Progenitor cell of endocrine pancreas (in vitro differentiated cells): ENCODE data around the gene BCCIP. TPM values are rescaled to one million over a fixed set of nuclear protein-coding genes. Genes with fewer than 3 reads are reported as not detected.

Experiments used
- DNase-seq: peaks from one replicate; pipeline ENCODE4 v3.0.0; 2021; ENCODE audit warnings: low spot score; ENCODE audit not compliant: unreplicated experiment
- H3K27ac Mint-ChIP-seq: 2 replicates; pipeline ENCODE4 v1.8.0; 2021; ENCODE audit warnings: mild to moderate bottlenecking, moderate library complexity, mixed read lengths
- H3K27me3 Mint-ChIP-seq: 2 replicates; pipeline ENCODE4 v1.8.0; 2021; ENCODE audit warnings: mixed read lengths
- H3K36me3 Mint-ChIP-seq: 2 replicates; pipeline ENCODE4 v1.8.0; 2022; ENCODE audit warnings: mixed read lengths; ENCODE audit not compliant: insufficient read depth
- H3K4me1 Mint-ChIP-seq: 2 replicates; pipeline ENCODE4 v1.8.0; 2021; ENCODE audit warnings: low read depth, mixed read lengths
- H3K4me3 Mint-ChIP-seq: 2 replicates; pipeline ENCODE4 v1.8.0; 2021; ENCODE audit warnings: low read depth, mild to moderate bottlenecking, moderate library complexity, mixed read lengths
- H3K9me3 Mint-ChIP-seq: 2 replicates; pipeline ENCODE4 v1.8.0; 2021; ENCODE audit warnings: low read depth, mixed read lengths
- total RNA-seq: library from RNA; stranded (reverse); gene quantifications from 2 replicates; pipeline ENCODE4 v1.2.1, GENCODE V29; 2021
- TF ChIP-seq, protein P1 (sequence below): fragments of 200-600 bp; sonication (generic); IDR thresholded peaks from one replicate; pipeline ENCODE4 v1.5.0; 2021; ENCODE audit warnings: antibody characterized with exemption, mild to moderate bottlenecking; ENCODE audit not compliant: unreplicated experiment

The BCCIP gene
- total RNA-seq, 1 donor from 2014 or later = 69.8 TPM

DNA sequence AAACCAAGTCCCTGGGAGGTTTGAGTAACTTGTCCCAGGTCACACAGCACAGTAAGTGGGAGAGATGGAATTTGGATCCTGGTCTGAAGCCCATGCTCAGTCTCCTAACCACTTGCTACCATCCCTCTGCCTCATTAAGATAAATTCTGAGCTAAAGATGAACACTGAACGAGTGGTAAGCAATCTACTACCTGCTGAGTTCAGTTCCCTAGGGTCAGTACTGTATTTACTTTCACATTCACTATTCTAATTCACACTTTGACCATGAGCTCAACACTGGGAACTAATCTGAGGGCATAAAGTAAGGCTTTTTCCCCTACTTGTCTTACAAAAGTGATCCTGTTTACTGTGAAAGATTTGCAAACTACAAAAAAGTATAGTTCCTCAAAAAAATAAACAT lies 2.6 kb upstream of the BCCIP start:
- Mint-ChIP-seq H3K27ac (no peak overlapping the region), H3K27me3 (no peaks in the 10 kb centered on the region), H3K36me3 (no peaks in the 10 kb centered on the region), H3K9me3 (no peaks in the 10 kb centered on the region), H3K4me1 (peaks cover 8% of the 10 kb centered on the region), H3K4me3 (peak overlapping the region; percentile 52)
- DNase-seq = no peak
- TF ChIP-seq, protein P1, sequence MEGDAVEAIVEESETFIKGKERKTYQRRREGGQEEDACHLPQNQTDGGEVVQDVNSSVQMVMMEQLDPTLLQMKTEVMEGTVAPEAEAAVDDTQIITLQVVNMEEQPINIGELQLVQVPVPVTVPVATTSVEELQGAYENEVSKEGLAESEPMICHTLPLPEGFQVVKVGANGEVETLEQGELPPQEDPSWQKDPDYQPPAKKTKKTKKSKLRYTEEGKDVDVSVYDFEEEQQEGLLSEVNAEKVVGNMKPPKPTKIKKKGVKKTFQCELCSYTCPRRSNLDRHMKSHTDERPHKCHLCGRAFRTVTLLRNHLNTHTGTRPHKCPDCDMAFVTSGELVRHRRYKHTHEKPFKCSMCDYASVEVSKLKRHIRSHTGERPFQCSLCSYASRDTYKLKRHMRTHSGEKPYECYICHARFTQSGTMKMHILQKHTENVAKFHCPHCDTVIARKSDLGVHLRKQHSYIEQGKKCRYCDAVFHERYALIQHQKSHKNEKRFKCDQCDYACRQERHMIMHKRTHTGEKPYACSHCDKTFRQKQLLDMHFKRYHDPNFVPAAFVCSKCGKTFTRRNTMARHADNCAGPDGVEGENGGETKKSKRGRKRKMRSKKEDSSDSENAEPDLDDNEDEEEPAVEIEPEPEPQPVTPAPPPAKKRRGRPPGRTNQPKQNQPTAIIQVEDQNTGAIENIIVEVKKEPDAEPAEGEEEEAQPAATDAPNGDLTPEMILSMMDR = no peak

GRCh38 chr10:125823663-125824251 lies 411 bp downstream of the BCCIP start:
- Mint-ChIP-seq H3K4me1 (peaks cover 11% of the 10 kb centered on the region), H3K4me3 (no peak overlapping the region), H3K27ac (no peak overlapping the region), H3K27me3 (no peaks in the 10 kb centered on the region), H3K36me3 (peaks cover 10% of the 10 kb centered on the region), H3K9me3 (no peaks in the 10 kb centered on the region)
- TF ChIP-seq, protein P1 = no peak
- no peak for DNase-seq

DNA sequence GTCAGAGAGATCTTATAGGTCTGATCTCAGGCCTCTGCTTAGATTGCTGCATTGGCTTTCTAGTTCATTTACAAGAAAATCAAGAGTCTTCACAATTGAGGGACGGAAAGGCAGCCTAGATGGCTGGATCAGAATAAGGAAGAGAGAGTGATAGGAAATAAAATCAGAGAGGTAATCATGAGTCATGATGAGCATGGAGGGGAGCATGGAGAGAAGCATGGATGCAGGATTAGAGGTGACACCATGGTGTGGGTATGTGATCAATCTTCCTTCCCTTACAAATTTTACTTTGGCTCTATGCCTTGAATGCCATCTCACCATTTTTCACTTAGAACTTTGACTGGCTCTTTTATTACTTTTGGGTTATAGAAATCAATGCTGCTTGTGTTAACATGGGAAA lies 1.4 kb downstream of the BCCIP start:
- TF ChIP-seq, protein P1 = no peak
- Mint-ChIP-seq H3K4me3 (no peak overlapping the region), H3K4me1 (peaks cover 11% of the 10 kb centered on the region), H3K36me3 (peaks cover 15% of the 10 kb centered on the region), H3K9me3 (no peaks in the 10 kb centered on the region), H3K27ac (no peak overlapping the region), H3K27me3 (no peaks in the 10 kb centered on the region)
- DNase-seq = no peak

DNA sequence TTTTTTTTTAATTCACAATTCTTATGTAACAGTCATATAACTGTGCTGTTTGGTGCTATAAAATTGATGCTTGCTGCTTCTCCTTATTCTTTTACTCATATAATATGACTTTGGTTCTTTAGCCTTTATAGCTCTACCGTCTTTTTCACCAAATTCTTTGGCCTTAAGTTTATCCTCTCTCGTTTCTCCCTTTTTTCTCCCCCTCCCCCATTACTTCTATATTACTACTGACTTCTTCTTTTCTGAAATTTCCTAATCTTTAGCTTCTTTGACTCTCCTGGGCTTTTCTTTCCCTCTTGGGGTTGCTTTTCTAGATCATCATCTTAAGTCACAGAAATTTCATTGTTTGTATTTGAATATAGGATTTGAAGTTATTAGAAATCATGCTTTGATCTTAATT lies 3.8 kb downstream of the BCCIP start:
- no peak for DNase-seq
- Mint-ChIP-seq H3K4me1 (peaks cover 8% of the 10 kb centered on the region), H3K27ac (no peak overlapping the region), H3K9me3 (no peaks in the 10 kb centered on the region), H3K36me3 (peaks cover 19% of the 10 kb centered on the region), H3K4me3 (no peak overlapping the region), H3K27me3 (no peaks in the 10 kb centered on the region)
- TF ChIP-seq, protein P1 = no peak

DNA sequence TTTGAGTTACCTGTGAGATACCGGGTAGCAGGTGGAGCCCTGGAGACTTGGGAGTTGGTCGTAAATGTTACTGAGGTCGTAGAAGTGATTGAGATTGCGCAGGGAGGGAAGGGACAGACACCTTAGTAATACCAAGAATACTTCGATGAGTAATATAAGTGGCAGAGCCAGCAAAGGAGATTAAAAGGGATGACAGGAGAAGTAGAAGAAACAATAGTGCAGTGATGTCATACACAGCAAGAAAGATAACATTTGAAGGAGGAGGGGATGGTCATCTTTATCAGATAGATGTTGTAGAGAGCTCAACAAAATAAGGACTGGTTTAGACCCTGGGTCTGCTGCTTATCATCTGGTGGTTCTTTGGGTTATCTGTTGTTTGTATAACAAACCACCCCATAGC lies 5.0 kb downstream of the BCCIP start:
- DNase-seq = no peak
- Mint-ChIP-seq H3K27me3 (no peaks in the 10 kb centered on the region), H3K9me3 (no peaks in the 10 kb centered on the region), H3K27ac (no peak overlapping the region), H3K4me1 (peaks cover 8% of the 10 kb centered on the region), H3K36me3 (peaks cover 19% of the 10 kb centered on the region), H3K4me3 (no peak overlapping the region)
- TF ChIP-seq, protein P1 = no peak
